Vagina (tissue), 2 donors: ENCODE data around the gene NSD2.

Experiments
- POLR2A ChIP-seq, 2 donors: fragments of 450-650 bp; IDR thresholded peaks; one replicate each; pipeline ENCODE4 v1.6.1; 2017; ENCODE audit warnings: antibody characterized with exemption in 2 of 2, mild to moderate bottlenecking in 2 of 2, moderate library complexity in 2 of 2
- TF ChIP-seq, protein P1 (sequence below), 3 experiments: fragments of 450-650 bp in 2 of 3; fragments of 200-600 bp in 1 of 3; sonication (generic) in 1 of 3; IDR thresholded peaks; one replicate each; pipeline ENCODE4 v1.5.1; 2017 to 2019; ENCODE audit warnings: antibody characterized with exemption in 3 of 3, mild to moderate bottlenecking in 2 of 3, moderate library complexity in 2 of 3

GRCh38 chr4:1903035-1903434 is 31.8 kb downstream of the NSD2 start:
- TF ChIP-seq, protein P1, sequence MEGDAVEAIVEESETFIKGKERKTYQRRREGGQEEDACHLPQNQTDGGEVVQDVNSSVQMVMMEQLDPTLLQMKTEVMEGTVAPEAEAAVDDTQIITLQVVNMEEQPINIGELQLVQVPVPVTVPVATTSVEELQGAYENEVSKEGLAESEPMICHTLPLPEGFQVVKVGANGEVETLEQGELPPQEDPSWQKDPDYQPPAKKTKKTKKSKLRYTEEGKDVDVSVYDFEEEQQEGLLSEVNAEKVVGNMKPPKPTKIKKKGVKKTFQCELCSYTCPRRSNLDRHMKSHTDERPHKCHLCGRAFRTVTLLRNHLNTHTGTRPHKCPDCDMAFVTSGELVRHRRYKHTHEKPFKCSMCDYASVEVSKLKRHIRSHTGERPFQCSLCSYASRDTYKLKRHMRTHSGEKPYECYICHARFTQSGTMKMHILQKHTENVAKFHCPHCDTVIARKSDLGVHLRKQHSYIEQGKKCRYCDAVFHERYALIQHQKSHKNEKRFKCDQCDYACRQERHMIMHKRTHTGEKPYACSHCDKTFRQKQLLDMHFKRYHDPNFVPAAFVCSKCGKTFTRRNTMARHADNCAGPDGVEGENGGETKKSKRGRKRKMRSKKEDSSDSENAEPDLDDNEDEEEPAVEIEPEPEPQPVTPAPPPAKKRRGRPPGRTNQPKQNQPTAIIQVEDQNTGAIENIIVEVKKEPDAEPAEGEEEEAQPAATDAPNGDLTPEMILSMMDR (IDR thresholded peaks at IDR 0.05), result no peak
- no peak for TF ChIP-seq POLR2A (IDR thresholded peaks at IDR 0.05)
